Right renal pelvis (tissue), 4 donors: ENCODE measurements around the gene SH3BGR. TPM values are rescaled to one million over a fixed set of nuclear protein-coding genes. Genes with fewer than 3 reads are reported as not detected.
A peak's percentile ranks its signal among the peaks of the same experiment; 100 is the strongest.

Experiments used
- DNase-seq, 4 donors: peaks; one replicate each; pipeline ENCODE4 v3.0.0-alpha.2; 2013; ENCODE audit warnings: low read depth in 4 of 4, low spot score in 3 of 4, missing footprints in 1 of 4
- polyA plus RNA-seq, 4 donors: library from polyadenylated mRNA; unstranded; fragments of 120-200 nt; gene quantifications; one replicate each; pipeline ENCODE4 v1.2.1, GENCODE V29; 2013; ENCODE audit not compliant: insufficient read length in 4 of 4

Gene SH3BGR
- polyA plus RNA-seq, 4 donors = 5.7 to 7.4 (median 7.0) TPM

DNA sequence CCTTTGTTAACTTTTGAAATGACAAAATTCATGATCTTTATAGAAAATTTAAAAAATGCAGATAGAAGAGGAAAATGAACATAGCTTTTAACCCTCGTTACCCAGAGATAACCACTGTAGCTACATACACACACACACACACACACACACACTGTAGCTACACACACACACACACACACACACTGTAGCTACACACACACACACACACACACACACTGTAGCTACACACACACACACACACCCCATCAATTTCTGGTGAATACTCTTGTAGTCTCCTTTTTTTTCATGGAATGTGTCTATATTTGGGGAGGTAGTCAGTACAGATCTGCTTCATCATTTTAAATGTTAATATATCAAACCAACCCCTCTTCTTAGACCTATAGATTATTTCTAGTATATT is 58.5 kb downstream of the SH3BGR start:
- DNase-seq = no peak

- no peak for DNase-seq
Measured at GRCh38 chr21:39511102-39511501, 59.3 kb downstream of the SH3BGR start.

DNA sequence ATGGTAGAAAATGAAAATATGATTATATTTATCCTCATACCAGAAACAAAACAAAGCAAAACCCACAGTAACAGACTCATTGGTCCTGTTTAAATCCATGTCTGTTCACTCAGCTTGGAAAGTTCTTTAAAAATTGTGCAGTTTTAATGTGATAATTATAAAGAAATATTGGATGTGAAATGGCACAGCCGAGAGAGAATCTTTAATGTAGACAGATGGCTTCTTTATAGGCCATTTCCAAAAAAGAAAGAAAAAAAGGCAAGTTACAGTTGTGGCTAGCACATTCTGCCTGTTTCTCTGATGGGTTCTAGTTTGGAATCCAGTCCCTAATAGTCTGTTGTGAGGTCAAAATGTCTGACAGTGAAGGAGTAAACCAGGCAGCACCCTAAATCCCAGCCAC is 62.0 kb downstream of the SH3BGR start:
- DNase-seq = no peak

DNA sequence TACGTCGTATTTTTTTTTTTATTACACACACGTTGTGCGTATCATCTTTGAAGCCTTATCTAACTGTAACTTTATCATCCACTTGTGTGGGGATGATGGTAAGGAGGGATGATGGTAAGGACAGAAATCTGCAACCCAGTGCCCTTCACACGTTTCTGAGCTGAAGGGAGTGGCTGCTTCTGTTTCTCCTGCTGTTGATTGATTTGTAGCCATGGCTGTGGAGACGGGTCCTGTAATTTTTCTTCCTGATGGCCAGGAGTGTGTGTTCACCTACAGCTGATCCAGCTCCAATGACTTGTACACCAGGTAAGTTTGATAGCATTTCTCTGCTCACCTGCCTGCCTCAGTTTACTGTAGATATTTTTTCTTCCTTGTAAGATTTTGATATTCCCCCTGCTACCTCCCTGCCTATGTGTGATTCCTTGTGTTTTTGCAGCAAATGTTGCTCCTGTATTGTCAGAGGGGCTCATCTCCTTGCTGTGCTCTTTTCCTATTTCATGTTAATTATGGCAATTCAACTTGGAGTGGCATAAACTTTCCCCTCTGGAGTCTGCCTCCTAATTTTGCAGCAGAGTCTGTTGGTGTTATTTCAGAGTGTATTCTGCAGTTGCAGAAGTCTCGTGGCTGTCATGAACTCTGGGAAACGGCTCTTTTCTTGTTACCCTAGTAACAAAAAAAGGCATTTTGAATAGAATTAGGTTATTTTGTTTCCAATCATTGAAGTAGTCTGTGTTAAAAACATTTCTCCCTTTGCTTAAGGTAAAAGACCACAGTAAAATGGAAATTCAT is 64.1 kb downstream of the SH3BGR start:
- no peak for DNase-seq

GRCh38 chr21:39518055-39518846 is 66.5 kb downstream of the SH3BGR start:
- DNase-seq = peak; percentile 29 to 40 (median 38)

- DNase-seq = no peak
Measured at GRCh38 chr21:39518847-39519210, 67.1 kb downstream of the SH3BGR start.

GRCh38 chr21:39519835-39520234 is 68.1 kb downstream of the SH3BGR start:
- DNase-seq = no peak

DNA sequence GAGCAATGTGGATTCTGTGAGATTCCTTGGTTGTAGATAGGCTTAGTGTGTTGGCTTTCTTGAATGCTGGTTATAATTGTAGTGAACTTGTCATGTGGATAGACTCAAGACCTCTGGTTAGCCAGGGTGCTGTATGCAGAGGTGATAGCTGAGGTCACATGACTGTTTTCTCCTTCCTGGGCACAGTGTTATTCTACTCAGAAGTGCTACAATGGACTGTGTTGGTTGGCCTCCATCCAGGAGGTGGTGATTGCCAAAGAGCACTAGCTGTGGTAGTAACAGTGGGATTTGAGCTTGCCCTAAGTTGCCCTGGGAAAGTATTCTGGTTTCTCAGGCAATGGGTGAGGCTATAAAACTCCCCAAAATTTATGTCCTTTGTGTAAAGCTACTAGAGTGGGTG is 71.6 kb downstream of the SH3BGR start:
- DNase-seq = no peak

DNA sequence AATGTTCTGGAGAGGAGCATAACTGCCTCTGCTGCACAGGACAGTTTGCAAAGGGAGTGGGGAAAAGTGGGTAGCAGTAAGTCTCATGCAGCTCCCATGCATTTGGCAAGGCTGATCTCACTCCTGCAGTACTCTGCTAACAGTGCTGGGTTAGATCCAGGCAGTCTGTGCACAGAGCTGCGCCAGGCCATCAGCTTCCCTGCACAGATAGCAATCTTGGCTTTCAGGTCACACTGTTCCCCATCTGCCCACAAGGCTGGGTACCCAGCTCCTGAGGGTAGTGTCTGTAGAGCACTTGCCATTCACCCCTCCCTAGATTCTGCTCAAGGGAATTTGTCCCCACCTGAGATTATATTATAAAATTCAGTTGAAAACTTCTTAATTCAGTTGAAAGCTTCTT is 72.1 kb downstream of the SH3BGR start:
- no peak for DNase-seq

- no peak for DNase-seq
Measured at GRCh38 chr21:39525129-39525528, 73.4 kb downstream of the SH3BGR start.

- DNase-seq = no peak
Measured at GRCh38 chr21:39525601-39526000, 73.8 kb downstream of the SH3BGR start.

- no peak for DNase-seq
Measured at GRCh38 chr21:39527067-39527595, 75.4 kb downstream of the SH3BGR start.

DNA sequence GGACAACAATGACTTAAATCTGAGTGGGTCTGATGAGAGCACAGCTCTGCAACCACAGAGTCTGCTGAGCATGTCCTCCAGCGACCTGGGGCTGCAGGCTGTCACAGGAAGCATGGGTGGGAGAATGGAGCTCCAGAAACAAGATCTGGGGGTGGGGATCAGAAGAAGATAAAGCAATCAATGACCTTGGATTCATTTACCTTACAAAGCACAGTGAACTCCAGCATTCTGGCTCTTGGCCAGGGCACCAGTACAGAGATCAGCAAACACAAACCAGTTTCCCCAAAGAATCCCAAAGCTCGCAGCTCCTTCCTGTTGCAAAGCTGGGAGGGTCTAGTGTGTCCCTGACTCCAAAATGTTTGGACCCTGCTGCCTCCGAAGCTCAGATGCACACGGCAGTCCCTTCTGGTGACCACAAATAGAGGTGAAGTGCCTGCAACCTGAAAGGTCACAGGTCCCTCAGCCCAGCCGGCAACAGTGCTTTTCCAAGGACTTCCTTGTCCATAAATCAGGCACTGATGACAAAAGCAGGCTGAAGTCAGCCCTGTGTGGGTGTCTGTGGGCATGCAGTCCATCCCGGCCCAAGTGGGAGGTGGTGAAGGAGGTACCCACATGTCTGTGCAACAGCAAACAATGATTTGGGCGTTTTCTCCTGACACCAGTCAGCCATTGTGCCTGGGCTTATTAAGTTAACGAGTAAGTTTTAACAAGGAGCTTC is 76.1 kb downstream of the SH3BGR start:
- no peak for DNase-seq

- no peak for DNase-seq
Measured at GRCh38 chr21:39529026-39529425, 77.3 kb downstream of the SH3BGR start.

DNA sequence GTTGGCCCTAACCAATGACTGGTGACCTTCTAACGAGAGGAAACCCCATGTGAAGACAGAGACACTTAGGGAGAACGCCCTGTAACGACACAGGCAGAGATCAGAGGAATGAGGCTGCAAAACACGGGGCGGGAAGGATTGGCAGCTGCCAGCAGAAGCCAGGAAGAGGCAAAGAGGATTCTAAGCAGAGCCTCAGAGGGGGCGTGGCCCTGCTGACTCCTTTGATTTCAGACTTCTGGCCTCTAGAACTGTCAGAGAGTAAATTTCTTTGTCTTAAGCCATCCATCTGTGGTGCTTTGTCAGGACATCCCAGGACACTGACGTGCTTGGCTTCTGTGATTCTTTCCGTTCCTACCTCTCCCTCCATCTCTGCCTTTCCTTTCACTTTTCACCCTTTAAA is 79.3 kb downstream of the SH3BGR start:
- no peak for DNase-seq

DNA sequence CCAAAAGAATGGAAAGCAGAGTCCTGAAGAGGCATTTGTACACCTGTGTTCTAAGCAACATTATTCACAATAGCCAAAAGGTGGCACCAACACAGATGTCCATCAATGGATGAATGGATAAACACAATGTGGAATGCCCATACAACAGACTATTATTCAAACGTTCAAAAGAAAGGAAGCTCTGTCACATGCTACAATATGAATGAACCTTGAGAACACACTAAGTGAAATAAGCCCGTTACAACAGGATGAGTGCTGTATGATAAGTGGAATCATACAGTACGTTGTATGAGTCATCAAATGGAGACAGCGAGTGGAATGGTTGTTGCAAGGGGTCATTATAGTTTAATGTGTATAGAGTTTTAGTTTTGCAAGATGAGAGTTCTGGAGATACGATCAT is 80.1 kb downstream of the SH3BGR start:
- DNase-seq = no peak

DNA sequence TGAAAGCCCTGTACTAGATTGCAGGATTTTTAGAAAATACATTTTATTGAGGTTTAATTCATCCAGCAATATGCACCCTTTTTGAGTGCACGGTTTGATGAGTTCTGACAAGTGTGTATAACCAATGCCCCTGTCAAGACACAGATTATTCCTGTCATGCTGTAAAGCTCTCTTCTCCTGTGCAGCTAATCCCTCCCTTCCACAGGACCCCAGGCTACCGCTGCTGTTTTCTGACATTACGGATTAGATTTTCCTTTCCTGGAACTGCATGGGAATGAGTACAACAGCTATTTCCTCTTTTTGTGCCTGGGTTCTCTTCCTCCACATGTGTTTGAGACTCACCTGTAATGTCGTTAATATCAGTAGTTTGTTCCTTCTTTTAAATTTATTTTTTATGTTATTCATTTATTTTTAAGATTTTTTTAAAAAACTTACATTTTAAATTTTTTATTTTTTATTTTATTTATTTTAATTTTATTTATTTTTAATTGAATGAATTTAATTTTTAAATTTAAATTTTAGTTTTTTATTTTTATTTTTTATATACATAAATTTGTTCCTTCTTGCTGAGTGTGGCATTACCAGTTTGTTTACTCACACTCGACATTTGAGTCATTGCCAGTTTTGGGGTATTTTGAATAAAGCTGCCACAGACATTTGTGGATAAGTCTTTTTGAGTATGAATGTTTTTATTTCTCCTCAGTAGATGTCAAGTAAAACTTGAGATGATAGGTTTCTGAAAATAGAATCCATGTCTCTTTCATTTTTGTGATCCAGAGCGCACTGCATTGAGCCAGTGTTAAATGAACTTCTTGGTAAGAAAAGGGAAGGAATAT is 82.0 kb downstream of the SH3BGR start:
- no peak for DNase-seq

- DNase-seq = no peak
Measured at GRCh38 chr21:39535646-39536437, 84.1 kb downstream of the SH3BGR start.

DNA sequence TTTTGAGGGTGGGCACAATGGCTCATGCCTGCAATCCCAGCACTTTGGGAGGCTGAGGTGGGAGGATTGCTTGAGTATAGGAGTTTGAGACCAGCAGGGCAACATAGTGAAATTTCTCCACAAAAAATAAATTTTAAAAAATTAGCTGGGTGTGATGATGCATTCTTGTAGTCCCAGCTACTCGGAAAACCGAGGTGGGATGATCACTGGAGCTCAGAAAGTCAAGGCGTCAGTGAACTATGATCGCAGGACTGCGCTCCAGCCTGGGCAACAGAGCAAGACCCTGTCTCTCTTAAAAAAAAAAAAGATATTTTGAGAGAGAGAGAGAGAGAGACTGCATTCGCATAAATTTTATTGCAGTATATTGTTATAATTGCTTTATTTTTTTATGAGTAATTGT is 85.1 kb downstream of the SH3BGR start:
- DNase-seq = no peak

- no peak for DNase-seq
Measured at GRCh38 chr21:39537571-39537970, 85.8 kb downstream of the SH3BGR start.
